Panc1 (cell line): ENCODE measurements around the gene PTPN18.

ENCODE experiments used
- CTCF ChIP-seq: fragments of 450-650 bp; IDR thresholded peaks from 2 replicates; pipeline ENCODE4 v1.5.1; 2017; ENCODE audit warnings: mild to moderate bottlenecking
- POLR2AphosphoS5 ChIP-seq: IDR thresholded peaks from 2 replicates; pipeline ENCODE4 v1.6.1; 2012; ENCODE audit warnings: mild to moderate bottlenecking, low read depth, low read length, moderate library complexity

DNA sequence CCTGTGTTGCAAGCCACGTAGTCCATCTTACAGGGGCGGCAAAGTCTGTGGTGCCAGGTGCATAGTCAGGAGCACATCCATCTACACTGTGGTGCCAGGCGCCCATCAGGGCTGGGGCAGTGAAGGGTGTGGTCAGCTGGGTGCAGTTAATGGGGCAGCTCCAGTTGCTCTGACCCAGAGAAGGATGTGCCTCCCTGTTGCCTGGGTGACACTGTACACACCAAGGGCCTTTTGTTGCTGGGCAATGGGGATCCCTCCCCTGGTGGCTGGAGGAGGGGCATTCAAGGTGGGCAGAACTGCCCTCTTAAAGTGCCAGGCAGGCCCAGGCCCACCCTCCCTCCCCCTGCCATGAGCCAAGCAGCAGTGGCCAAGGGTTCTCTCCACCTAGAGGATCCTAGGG lies 41.5 kb upstream of the PTPN18 start:
- TF ChIP-seq CTCF, result no peak
- no peak for TF ChIP-seq POLR2AphosphoS5
